NCI-H1436 (cell line): ENCODE data around the gene MAPK8IP3.
"Not testable (repeated sequence)": the region's sequence is repeated elsewhere in the genome, so short reads cannot be mapped to it uniquely, and the experiment has no call there.

Experiments
- DNase-seq: peaks from one replicate; lab custom pipeline; 2025; lab: John Stamatoyannopoulos, UW

The MAPK8IP3 gene

DNA sequence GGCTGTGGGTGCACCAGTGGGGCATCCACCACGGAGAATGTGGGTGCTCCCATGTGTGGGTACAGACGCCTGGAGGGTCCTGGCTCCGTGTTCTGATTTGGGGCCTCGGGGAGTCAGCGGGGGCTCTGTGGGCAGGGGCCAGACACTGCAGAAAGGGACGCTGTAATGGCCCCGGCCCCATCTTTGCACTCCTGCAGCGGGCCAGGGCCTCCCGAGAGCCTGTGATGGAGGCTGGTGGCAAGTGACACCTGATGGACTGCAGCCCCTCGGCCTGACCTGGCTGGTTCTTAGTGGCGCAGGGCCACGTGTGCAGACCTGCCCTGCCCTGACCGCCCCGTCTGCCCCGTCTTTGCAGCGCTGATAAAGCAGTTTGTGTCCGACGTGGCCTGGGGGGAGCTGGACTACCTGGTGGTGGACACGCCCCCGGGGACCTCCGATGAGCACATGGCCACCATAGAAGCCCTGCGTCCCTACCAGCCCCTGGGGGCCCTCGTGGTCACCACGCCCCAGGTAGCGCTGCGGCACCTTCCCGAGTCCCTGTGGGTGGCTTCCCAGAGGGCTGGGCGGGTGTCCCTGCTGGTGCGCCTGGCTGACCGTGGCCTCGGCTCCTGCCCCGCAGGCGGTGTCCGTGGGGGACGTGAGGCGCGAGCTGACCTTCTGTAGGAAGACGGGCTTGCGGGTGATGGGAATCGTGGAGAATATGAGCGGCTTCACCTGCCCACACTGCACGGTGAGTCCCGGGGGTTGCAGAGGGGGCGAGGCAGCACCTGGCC, 81.5 kb downstream of the MAPK8IP3 start:
- DNase-seq = no peak

GRCh38 chr16:1788095-1788707, 82.2 kb downstream of the MAPK8IP3 start:
- no peak for DNase-seq

- no peak for DNase-seq
Measured at GRCh38 chr16:1788708-1789100, 82.7 kb downstream of the MAPK8IP3 start.

- no peak for DNase-seq
Measured at GRCh38 chr16:1789643-1790045, 83.6 kb downstream of the MAPK8IP3 start.

GRCh38 chr16:1790261-1790610, 84.2 kb downstream of the MAPK8IP3 start:
- no peak for DNase-seq

GRCh38 chr16:1790611-1791255, 84.7 kb downstream of the MAPK8IP3 start:
- no peak for DNase-seq

DNA sequence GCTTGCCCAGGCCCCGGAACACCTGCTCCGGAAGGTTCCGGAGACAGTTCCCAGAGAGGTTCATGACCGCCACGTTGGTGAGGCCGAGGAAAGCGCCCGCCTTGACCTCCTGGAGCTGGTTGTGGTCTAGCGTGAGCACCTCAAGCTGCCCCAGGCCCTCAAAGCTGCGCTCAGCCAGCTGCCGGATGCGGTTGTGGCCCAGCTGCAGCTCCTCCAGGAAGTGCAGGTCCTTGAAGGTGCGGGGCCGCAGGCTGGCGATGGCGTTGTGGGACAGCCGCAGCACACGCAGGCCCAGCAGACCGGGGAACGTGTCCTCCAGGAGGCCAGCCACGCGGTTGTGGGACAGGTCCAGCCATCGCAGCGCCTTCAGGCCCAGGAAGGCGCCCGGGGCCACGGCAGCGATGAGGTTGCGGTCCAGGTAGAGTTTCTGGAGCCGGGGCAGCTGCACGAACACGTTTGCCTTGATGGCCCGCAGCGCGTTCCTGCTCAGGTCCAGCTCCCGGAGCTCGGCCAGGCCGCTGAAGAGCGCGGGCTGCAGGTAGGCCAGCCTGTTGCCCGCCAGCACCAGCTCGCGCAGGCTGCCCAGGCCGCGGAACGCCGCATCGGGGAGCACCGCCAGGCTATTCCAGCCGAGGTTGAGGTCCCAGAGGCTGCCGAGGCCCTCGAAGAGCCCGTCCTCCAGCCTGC, 85.4 kb downstream of the MAPK8IP3 start:
- DNase-seq = no peak

DNA sequence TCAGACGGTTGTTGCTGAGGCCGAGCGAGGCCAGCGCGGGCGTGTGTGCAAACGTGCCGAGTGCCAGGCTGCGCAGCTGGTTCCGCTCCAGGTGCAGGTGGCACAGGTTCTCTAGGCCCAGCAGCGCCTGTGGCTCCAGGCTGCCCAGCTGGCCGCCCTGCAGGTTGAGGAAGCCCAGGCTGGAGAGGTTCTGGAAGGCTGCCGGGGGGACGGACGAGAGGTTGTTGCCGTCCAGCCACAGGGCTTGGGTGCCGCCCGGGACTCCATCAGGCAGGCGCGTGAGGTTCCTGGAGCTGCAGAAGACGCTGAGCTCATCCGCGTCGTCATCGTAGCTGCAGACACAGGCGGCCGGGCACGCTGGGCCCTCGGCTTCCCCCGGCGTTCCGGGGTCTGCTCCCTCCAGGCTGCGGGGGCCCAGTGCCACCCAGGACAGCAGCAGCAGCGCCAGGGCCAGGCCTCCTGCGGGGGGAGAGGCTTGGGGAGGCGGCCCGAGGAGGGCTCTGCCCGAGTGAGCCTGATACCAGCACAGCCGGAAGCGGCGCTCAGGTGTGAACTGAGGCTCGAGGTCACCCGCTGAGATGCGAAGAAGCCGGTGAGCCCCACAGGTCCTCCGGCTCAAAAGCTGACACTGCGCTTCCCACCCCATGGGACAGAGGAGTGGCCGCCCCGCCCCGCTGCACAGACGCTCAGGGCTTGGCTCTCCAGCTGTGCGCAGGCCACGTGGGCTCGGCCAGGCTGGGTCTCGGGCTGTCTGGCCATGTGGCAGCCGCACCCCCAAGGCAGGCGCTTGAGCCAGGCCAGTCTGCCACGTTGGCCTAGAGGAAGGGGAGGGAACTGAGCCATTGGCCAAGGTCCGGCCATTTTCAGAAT, 86.2 kb downstream of the MAPK8IP3 start:
- DNase-seq = no peak

DNA sequence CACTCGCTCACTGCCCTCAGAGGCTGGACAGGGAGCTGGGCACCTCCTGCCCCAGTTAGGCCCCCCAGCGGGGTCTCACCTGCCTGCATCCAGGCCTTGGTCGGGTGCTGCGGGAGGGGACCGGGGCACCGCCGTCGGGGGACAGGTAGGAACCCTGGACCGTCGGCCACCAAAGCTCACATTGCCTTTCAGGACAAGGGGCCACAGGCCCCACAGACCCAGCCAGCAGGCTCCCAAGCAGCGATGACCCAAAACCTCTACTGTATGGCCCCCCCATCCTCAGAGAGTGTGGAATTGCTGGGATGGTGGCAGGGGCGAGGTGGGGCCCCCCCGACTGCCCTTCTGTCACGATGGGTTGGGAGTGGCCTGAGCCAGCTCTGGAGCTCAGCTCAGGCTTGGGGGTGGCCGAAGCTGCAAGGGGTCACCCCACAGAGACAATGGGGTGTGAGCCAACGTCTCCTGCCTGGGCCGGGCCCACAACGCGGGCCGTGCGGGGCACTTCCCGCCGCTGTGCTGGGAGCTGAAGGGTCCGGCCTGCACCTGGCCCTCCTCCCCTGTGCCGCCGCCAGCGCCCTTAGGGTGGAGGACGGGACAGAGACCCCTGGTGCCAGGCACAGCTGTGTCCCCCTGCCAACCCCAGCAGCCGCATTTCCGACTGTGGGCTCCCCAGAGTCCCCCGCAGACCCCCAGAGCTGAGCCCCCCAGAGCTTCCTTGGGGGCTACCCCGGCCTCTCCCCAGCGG, 87.0 kb downstream of the MAPK8IP3 start:
- no peak for DNase-seq

DNA sequence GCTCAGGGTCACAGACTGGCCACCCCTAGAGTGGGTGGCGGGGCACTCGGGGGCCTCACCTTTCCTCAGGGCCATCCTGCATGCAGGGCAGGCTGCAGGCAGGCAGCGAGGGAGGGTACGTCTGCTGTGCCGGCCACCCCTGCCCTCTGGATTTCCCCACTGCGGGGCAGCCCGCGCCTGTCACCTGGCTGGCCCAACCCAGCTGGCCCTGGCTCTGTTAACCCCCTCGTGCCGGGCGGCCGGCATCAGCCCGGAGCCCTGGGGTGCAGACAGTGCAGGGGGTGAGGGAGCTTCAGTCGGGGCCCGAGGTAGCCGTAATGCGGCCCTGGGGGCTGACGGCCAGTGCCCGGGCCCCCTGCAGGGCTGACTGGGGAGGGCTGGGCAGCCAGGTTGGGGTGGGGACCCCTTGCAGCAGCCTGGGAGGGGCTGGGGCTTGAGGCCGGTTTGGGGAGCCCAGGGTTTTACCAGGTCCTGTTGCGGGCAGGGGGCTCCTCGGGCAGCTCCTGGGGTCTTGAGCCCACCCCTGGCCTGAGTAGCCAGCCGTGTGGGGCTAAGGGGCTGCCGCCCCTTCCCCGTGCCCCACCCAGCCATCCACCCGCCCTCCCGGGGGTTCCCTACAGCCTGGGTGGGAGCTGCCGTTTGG, 87.7 kb downstream of the MAPK8IP3 start, which contains the start of gene IGFALS:
Gene IGFALS, minus strand, starts transcription at position 128 of the 643 bp plus-strand sequence. Its CDS starts 53 bp downstream, at position 75.
- no peak for DNase-seq

GRCh38 chr16:1794221-1794871, 88.4 kb downstream of the MAPK8IP3 start:
- no peak for DNase-seq

DNA sequence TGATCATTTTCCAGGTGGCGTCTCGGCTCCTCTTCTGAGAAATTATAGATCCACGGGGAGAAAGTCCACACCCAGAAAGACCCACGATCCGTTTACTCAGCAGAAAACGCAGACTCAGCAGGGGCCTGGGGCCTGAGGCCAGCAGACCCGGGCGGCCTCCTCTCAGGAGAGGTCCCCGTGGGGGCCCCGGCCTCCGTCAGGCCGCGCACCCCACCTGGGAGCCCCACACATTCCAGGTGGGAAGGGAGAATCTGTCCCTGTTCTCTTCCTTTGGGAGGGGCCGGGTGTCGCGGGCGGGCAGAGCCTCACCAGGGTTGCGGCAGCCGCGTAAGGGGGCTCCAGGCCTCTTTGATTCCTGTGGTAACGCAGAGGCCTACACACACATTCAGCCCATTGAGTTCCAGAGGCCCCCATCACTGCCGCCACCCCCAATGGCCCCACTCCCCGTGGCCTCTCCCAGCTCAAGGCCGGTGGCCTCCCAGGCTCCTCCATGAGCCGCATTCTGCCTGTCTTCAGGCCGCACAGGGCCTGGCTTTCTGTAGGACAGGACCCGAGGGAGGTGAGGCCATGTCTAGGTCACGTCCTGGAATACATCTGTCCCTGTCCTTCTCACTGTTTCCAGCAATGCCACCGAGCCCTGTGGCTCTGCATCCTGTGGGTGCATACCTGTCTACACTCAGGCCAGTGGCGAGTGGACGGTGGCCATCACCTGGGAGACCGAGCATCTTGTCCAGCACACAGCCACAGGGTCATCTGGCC, 89.1 kb downstream of the MAPK8IP3 start:
- no peak for DNase-seq

DNA sequence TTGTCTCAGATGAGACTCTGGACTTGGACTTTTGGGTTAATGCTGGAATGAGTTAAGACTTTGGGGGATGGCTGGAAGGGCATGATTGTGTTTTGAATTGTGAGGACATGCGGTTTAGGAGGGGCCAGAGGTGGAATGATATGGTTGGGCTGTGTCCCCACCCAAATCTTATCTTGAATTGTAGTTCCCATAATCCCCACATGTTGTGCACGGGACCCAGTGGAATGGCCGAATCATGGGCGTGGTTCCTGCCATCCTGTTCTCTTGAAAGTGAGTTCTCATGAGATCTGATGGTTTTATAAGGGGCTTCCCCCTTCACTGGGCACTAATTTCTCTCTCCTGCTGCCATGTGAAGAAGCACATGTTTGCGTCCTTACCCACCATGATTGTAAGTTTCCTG, 93.3 kb downstream of the MAPK8IP3 start:
- not testable (repeated sequence) for DNase-seq

GRCh38 chr16:1800701-1801100, 94.7 kb downstream of the MAPK8IP3 start:
- DNase-seq = no peak

- no peak for DNase-seq
Measured at GRCh38 chr16:1807626-1808025, 101.6 kb downstream of the MAPK8IP3 start.

DNA sequence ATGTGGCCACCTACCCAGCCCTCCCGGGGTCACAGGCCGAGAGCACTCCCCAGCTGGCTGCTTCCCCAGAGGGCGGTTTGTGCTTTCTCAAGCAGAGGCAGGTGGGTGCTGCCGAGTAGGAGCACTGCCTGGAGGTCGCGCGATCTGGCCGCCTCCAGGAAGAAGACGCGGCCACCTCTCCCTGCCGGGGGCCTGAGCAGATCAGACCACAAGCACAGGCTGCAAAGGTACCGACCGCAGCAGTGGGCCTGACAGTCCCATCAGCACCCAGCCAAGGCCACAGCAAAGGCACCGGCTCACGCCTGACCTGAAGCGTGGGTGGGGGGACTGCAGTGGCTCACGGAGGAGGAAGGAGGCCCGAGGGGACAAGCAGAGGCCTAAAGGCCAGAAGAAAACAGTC, 102.7 kb downstream of the MAPK8IP3 start:
- DNase-seq = no peak

- no peak for DNase-seq
Measured at GRCh38 chr16:1809281-1809801, 103.3 kb downstream of the MAPK8IP3 start.

GRCh38 chr16:1810106-1810505, 104.1 kb downstream of the MAPK8IP3 start:
- DNase-seq = no peak

DNA sequence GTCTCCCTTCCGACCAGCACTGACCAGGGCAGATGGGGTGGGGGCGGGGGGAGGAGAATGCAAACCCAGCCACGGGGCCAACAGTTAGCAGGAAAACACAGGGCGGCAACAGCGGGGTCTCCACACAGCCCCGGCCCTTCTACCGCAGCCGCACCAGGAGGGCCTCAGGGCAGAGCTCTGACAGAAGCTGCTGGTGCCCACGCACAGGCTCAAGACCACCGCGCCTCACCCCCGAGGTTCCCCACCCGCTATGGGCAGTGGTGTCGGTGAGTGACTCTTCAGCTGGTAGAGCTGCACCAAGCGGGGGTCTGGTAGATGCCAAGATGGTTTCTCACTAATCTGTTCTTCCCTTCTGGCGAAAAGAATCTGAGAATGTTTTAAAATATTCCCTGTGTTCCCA, 104.5 kb downstream of the MAPK8IP3 start:
- no peak for DNase-seq
